Right atrium auricular region (tissue), 2 donors: Measurements from ENCODE around the gene TMIGD2. TPM values are rescaled to one million over a fixed set of nuclear protein-coding genes. Genes with fewer than 3 reads are reported as not detected.
"Not testable (repeated sequence)": the region's sequence is repeated elsewhere in the genome, so short reads cannot be mapped to it uniquely, and the experiment has no call there.

Source experiments
- DNase-seq: peaks from one replicate; pipeline ENCODE4 v3.0.0-alpha.2; 2019; ENCODE audit warnings: low spot score
- H3K27ac ChIP-seq, 2 donors: fragments of 200-600 bp; sonication (generic); 1 replicate in 1 of 2; 2 replicates in 1 of 2; pipeline ENCODE4 v1.5.1; 2016 to 2019
- H3K27me3 ChIP-seq, 2 donors: fragments of 200-600 bp; sonication (generic); one replicate each; pipeline versions ENCODE4 v1.5.1 to v1.6.0; 2017 to 2019
- H3K36me3 ChIP-seq: fragments of 200-600 bp; sonication (generic); one replicate; pipeline ENCODE4 v1.5.1; 2016
- H3K4me1 ChIP-seq, 2 donors: fragments of 200-600 bp; sonication (generic); one replicate each; pipeline versions ENCODE4 v1.5.1 to v1.6.0; 2017 to 2019
- H3K4me3 ChIP-seq, 2 donors: fragments of 200-600 bp; sonication (generic); 1 replicate in 1 of 2; 2 replicates in 1 of 2; pipeline ENCODE4 v1.5.1; 2017 to 2019; ENCODE audit warnings: mild to moderate bottlenecking in 1 of 2, moderate library complexity in 1 of 2
- H3K9me3 ChIP-seq, 2 donors: fragments of 200-600 bp; sonication (generic); one replicate each; pipeline ENCODE4 v1.5.1; 2019
- total RNA-seq, 2 donors: library from RNA; depleted of rRNA; stranded (reverse); fragments of >200 nt; gene quantifications; one replicate each; pipeline ENCODE4 v1.1.0, GENCODE V29; 2016
- TF ChIP-seq, protein P1 (sequence below), 2 donors: fragments of 200-600 bp; sonication (generic); IDR thresholded peaks; one replicate each; pipeline ENCODE4 v1.5.1; 2019; ENCODE audit warnings: antibody characterized with exemption in 2 of 2

The TMIGD2 gene
- total RNA-seq, 2 donors from 2014 or later: 0.28 TPM; not detected in 1

DNA sequence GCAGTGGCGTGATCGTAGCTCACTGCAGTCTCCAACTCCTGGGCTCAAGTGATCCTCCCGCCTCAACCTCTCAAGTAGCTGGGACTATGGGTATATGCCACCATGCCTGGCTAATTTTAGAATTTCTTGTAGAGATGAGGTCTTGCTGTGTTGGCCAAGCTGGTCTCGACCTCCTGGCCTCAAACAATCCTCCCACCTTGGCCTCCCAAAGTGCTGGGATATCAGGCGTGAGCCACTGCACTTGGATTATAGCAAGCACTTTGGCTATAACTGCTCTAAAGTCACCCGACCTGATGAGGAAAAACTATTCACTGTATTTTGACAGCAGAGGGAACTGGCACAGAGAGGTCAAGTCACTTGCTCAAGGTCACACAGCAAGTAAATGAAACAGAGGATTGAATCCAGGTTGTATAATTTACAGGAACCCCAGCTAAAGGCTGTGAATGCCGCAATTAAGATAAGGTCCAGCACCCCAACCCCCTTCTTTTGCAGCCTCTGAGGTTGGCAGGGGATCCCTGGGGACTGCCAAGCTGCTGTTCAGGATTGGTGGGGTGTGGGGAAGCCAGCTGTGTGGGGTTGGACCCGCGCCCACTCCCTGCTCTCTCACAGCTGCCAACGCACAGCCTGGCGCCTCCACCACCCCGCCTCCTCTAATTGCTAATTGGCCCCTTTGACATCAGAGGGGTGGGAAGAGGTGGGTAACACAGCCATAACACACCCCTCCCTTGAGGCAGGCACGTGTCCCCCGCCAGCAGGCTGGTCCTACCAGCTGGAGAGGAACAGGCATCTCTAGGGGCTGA, 6.0 kb downstream of the TMIGD2 start:
- Histone ChIP-seq H3K4me1 (no peaks in the 10 kb centered on the region), H3K4me3 (no peak overlapping the region), H3K27ac (no peak overlapping the region), H3K27me3 (no peaks in the 10 kb centered on the region), H3K36me3 (no peaks in the 10 kb centered on the region), H3K9me3 (no peaks in the 10 kb centered on the region)
- TF ChIP-seq, protein P1, sequence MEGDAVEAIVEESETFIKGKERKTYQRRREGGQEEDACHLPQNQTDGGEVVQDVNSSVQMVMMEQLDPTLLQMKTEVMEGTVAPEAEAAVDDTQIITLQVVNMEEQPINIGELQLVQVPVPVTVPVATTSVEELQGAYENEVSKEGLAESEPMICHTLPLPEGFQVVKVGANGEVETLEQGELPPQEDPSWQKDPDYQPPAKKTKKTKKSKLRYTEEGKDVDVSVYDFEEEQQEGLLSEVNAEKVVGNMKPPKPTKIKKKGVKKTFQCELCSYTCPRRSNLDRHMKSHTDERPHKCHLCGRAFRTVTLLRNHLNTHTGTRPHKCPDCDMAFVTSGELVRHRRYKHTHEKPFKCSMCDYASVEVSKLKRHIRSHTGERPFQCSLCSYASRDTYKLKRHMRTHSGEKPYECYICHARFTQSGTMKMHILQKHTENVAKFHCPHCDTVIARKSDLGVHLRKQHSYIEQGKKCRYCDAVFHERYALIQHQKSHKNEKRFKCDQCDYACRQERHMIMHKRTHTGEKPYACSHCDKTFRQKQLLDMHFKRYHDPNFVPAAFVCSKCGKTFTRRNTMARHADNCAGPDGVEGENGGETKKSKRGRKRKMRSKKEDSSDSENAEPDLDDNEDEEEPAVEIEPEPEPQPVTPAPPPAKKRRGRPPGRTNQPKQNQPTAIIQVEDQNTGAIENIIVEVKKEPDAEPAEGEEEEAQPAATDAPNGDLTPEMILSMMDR (IDR thresholded peaks at IDR 0.05): no peak
- DNase-seq: no peak

DNA sequence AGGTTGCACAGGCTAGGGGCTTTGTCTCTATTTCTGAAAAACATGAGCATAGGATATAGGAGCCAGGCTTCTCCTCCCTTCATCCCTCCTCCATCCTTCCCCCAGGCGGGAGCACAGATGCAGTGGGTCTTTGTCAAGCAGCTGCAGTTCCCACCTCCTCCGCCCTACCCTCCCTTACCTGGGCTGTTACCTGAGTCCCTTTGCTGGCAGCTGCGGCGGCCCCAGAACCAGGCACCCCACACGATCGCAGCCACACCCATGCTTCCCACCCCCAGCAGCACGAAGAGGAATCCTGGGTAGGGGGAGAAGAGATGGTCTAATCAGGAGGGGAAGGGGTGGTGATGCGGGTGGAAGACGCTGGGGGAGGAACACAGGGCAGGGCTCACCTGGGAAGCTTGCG, 7.8 kb downstream of the TMIGD2 start:
- DNase-seq: no peak
- Histone ChIP-seq H3K27ac (no peak overlapping the region), H3K36me3 (no peaks in the 10 kb centered on the region), H3K4me3 (no peak overlapping the region), H3K9me3 (no peaks in the 10 kb centered on the region), H3K4me1 (no peaks in the 10 kb centered on the region), H3K27me3 (no peaks in the 10 kb centered on the region)
- TF ChIP-seq, protein P1 (IDR thresholded peaks at IDR 0.05): no peak

DNA sequence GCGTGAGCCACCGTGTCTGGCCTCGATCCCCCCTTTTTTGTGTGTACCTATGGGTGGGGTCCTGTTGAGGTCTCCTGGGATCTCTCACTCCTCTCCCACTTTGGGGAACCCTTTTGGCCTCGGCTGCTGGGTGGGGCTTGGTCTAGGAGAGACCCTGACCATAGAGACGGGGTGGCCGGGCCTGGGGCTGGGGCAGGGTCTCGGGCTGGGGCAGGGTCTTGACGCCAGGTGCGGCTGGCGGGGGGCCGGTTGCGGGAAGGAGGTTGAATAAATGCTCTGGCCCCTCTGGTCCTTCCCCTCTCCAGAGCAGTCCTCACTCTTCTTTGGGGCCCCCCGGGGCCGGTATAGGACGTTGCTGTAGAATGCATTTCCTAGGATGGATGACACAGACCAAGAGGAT, 9.7 kb downstream of the TMIGD2 start:
- no peaks in the 10 kb centered on the region for H3K4me1 ChIP-seq
- no peaks in the 10 kb centered on the region for H3K36me3 ChIP-seq
- no peaks in the 10 kb centered on the region for H3K9me3 ChIP-seq
- TF ChIP-seq, protein P1 (IDR thresholded peaks at IDR 0.05): no peak
- DNase-seq: no peak
- H3K27me3 ChIP-seq: no peaks in the 10 kb centered on the region
- H3K27ac ChIP-seq: no peak overlapping the region
- no peak overlapping the region for H3K4me3 ChIP-seq

DNA sequence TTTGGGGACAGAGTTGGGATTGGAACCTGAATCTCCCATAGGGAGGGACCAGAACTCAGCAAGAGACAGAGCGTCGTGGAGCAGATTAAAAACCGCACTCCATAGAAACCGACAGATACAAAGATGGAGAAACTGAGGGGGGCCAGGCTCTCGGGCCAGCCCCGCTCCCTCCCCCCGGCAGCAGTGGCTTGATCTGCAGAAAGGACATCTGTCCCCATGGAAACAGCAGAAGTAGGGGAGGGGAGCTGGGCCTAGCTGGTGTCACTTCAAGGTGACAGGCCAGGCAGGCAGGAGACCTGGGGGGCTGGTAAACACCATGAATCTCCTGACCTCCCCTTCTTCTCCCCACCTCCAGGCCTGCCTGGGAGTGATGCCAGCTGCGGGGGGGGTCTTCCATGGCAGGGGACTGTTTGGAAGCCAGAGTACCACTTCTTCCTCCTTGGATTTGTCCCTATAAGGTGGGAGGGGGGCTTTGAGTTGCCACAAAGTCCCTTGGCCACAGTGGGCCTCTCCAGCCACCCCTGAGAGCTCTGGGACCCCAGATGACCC, 10.9 kb downstream of the TMIGD2 start:
- no peak overlapping the region for H3K4me3 ChIP-seq
- no peak for DNase-seq
- TF ChIP-seq, protein P1 (IDR thresholded peaks at IDR 0.05): no peak
- no peak overlapping the region for H3K27ac ChIP-seq
- no peaks in the 10 kb centered on the region for H3K9me3 ChIP-seq
- H3K27me3 ChIP-seq: no peaks in the 10 kb centered on the region
- H3K36me3 ChIP-seq: no peaks in the 10 kb centered on the region
- no peaks in the 10 kb centered on the region for H3K4me1 ChIP-seq

DNA sequence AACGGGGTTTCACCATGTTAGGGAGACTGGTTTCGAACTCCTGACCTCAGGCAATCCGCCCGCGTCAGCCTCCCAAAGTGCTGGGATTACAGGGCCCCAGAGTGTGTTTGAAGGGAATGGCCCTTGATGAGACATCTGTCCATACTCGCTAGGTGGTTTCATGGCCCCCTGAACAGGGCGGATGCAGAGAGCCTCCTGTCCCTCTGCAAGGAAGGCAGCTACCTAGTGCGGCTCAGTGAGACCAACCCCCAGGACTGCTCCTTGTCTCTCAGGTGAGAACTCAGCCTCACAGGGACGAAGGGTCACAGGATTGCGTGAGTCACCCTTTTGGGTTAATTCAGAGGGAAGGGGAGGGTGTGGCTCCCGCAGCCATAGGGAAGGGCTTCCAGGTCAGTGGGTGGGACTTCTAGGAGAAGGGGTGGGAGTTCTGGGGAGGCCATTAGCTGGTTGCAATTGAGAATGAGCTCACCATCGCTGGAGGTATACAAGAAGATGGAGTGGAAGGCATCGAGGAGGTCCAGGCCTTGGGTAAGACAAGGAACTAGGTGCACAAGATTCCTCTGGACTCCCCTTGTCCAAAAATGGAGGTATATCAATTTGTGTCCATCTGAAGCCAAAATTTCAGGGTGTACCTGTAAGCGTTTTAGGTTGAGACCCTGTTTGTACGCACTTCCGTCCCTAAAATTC, 14.0 kb downstream of the TMIGD2 start:
- Histone ChIP-seq H3K9me3 (no peaks in the 10 kb centered on the region), H3K27ac (no peak overlapping the region), H3K4me1 (no peaks in the 10 kb centered on the region), H3K27me3 (no peaks in the 10 kb centered on the region), H3K4me3 (no peak overlapping the region), H3K36me3 (no peaks in the 10 kb centered on the region)
- no peak for DNase-seq
- TF ChIP-seq, protein P1 (IDR thresholded peaks at IDR 0.05): no peak

DNA sequence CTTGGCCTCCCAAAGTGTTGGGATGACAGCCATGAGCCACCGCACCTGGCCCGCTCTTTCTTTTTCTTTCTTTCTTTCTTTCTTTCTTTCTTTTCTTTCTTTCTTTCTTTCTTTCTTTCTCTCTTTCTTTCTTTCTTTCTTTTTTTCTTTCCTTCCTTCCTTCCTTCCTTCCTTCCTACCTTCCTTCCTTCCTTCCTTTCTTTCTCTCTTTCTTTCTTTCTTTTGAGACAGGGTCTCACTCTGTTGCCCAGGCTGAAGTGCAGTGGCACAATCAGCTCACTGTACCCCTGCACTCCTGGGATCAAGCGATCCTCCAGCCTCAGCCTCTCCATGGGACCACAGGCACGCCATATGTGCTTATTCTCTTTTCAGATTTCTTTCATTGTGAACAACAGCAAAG, 16.0 kb downstream of the TMIGD2 start:
- not testable (repeated sequence) for H3K27me3 ChIP-seq, H3K4me3 ChIP-seq, H3K27ac ChIP-seq, DNase-seq, H3K4me1 ChIP-seq, H3K9me3 ChIP-seq, H3K36me3 ChIP-seq
